Measurements from ENCODE around the gene IFFO2.

IFFO2 gene

GRCh38 chr1:18981242-18981641 is 24.8 kb upstream of the IFFO2 start:
- H3K4me3 ChIP-seq (ENCODE audit: low read length) = no peak overlapping the region
- TF ChIP-seq, protein P1, sequence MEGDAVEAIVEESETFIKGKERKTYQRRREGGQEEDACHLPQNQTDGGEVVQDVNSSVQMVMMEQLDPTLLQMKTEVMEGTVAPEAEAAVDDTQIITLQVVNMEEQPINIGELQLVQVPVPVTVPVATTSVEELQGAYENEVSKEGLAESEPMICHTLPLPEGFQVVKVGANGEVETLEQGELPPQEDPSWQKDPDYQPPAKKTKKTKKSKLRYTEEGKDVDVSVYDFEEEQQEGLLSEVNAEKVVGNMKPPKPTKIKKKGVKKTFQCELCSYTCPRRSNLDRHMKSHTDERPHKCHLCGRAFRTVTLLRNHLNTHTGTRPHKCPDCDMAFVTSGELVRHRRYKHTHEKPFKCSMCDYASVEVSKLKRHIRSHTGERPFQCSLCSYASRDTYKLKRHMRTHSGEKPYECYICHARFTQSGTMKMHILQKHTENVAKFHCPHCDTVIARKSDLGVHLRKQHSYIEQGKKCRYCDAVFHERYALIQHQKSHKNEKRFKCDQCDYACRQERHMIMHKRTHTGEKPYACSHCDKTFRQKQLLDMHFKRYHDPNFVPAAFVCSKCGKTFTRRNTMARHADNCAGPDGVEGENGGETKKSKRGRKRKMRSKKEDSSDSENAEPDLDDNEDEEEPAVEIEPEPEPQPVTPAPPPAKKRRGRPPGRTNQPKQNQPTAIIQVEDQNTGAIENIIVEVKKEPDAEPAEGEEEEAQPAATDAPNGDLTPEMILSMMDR (IDR thresholded peaks at IDR 0.05; ENCODE audit: insufficient read depth, low read depth, low read length, missing control alignments) = no peak
- no peak for DNase-seq (ENCODE audit: low read depth)

GRCh38 chr1:18978706-18979105 is 22.2 kb upstream of the IFFO2 start:
- no peak overlapping the region for H3K4me3 ChIP-seq (ENCODE audit: low read length)
- no peak for DNase-seq (ENCODE audit: low read depth)
- TF ChIP-seq, protein P1 (IDR thresholded peaks at IDR 0.05; ENCODE audit: insufficient read depth, low read depth, low read length, missing control alignments) = no peak

DNA sequence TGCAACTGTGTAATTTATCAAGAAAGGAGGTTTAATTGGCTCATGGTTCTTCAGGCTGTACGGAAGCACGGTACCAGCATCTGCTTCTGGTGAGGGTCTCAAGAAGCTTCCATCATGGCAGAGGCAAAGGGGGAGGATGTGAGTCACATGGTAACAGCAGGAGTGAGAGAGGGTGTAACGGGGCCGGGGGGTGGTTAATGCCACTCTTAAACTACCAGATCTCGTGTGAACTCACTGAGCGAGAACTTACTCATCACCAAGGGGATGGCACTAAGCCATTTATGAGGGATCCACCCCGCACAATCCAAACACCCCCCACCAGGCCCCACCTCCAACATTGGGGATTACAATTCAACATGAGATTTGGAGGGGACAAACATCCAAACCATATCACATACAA is 21.0 kb upstream of the IFFO2 start:
- TF ChIP-seq, protein P1 (IDR thresholded peaks at IDR 0.05; ENCODE audit: insufficient read depth, low read depth, low read length, missing control alignments) = no peak
- no peak overlapping the region for H3K4me3 ChIP-seq (ENCODE audit: low read length)
- DNase-seq (ENCODE audit: low read depth) = no peak

GRCh38 chr1:18976096-18976495 is 19.6 kb upstream of the IFFO2 start:
- no peak for DNase-seq (ENCODE audit: low read depth)
- TF ChIP-seq, protein P1 (IDR thresholded peaks at IDR 0.05; ENCODE audit: insufficient read depth, low read depth, low read length, missing control alignments) = no peak
- H3K4me3 ChIP-seq (ENCODE audit: low read length) = no peak overlapping the region

GRCh38 chr1:18974606-18975005 is 18.1 kb upstream of the IFFO2 start:
- TF ChIP-seq, protein P1 (IDR thresholded peaks at IDR 0.05; ENCODE audit: insufficient read depth, low read depth, low read length, missing control alignments) = no peak
- no peak for DNase-seq (ENCODE audit: low read depth)

GRCh38 chr1:18974005-18974404 is 17.5 kb upstream of the IFFO2 start:
- DNase-seq (ENCODE audit: low read depth) = no peak
- TF ChIP-seq, protein P1 (IDR thresholded peaks at IDR 0.05; ENCODE audit: insufficient read depth, low read depth, low read length, missing control alignments) = no peak
- no peak overlapping the region for H3K4me3 ChIP-seq (ENCODE audit: low read length)

More at GRCh38 chr1:18974606-18975005, 18.1 kb upstream of the IFFO2 start:
- no peak overlapping the region for H3K4me3 ChIP-seq (ENCODE audit: low read length)

GRCh38 chr1:18973446-18973955 is 17.0 kb upstream of the IFFO2 start:
- H3K4me3 ChIP-seq (ENCODE audit: low read length) = no peak overlapping the region
- DNase-seq (ENCODE audit: low read depth) = no peak
- TF ChIP-seq, protein P1 (IDR thresholded peaks at IDR 0.05; ENCODE audit: insufficient read depth, low read depth, low read length, missing control alignments) = no peak
